Measurements from ENCODE around the gene RNF114.
"Not testable (repeated sequence)": the region's sequence is repeated elsewhere in the genome, so short reads cannot be mapped to it uniquely, and the experiment has no call there.

RNF114 gene

GRCh38 chr20:49955167-49955566 is 19.0 kb downstream of the RNF114 start:
- no peaks in the 10 kb centered on the region for H3K4me1 ChIP-seq
- no peak for DNase-seq
- no peak for TF ChIP-seq CTCF (IDR thresholded peaks at IDR 0.05; ENCODE audit: low read depth, low read length)
- H3K4me3 ChIP-seq (ENCODE audit: low read depth, low read length), result no peak overlapping the region
- no peaks in the 10 kb centered on the region for H3K27me3 ChIP-seq
- H3K9me3 ChIP-seq, result no peaks in the 10 kb centered on the region
- H3K36me3 ChIP-seq, result peaks cover 73% of the 10 kb centered on the region

GRCh38 chr20:49955830-49956396 is 19.7 kb downstream of the RNF114 start:
- DNase-seq; H3K9me3 ChIP-seq; H3K4me3 ChIP-seq (ENCODE audit: low read depth, low read length); H3K4me1 ChIP-seq; H3K27me3 ChIP-seq: not testable (repeated sequence)
- peaks cover 66% of the 10 kb centered on the region for H3K36me3 ChIP-seq

- no peak for DNase-seq
- H3K36me3 ChIP-seq, result peaks cover 58% of the 10 kb centered on the region
- H3K4me1 ChIP-seq, result no peaks in the 10 kb centered on the region
- TF ChIP-seq CTCF (IDR thresholded peaks at IDR 0.05; ENCODE audit: low read depth, low read length), result no peak
- no peaks in the 10 kb centered on the region for H3K9me3 ChIP-seq
- no peaks in the 10 kb centered on the region for H3K27me3 ChIP-seq
- no peak overlapping the region for H3K4me3 ChIP-seq (ENCODE audit: low read depth, low read length)
Observed at GRCh38 chr20:49956689-49957088, 20.5 kb downstream of the RNF114 start.

- not testable (repeated sequence) for H3K27me3 ChIP-seq; DNase-seq; H3K4me3 ChIP-seq (ENCODE audit: low read depth, low read length); H3K9me3 ChIP-seq; H3K4me1 ChIP-seq
- H3K36me3 ChIP-seq, result peaks cover 52% of the 10 kb centered on the region
Observed at GRCh38 chr20:49957089-49957938, 21.1 kb downstream of the RNF114 start.

- DNase-seq, result no peak
- no peak overlapping the region for H3K4me3 ChIP-seq (ENCODE audit: low read depth, low read length)
- no peaks in the 10 kb centered on the region for H3K4me1 ChIP-seq
- H3K27me3 ChIP-seq, result no peaks in the 10 kb centered on the region
- H3K36me3 ChIP-seq, result peaks cover 12% of the 10 kb centered on the region
- TF ChIP-seq CTCF (IDR thresholded peaks at IDR 0.05; ENCODE audit: low read depth, low read length), result no peak
- no peaks in the 10 kb centered on the region for H3K9me3 ChIP-seq
Observed at GRCh38 chr20:49961413-49961812, 25.2 kb downstream of the RNF114 start.

- H3K4me3 ChIP-seq (ENCODE audit: low read depth, low read length), result no peak overlapping the region
- H3K4me1 ChIP-seq, result no peaks in the 10 kb centered on the region
- H3K27me3 ChIP-seq, result no peaks in the 10 kb centered on the region
- no peaks in the 10 kb centered on the region for H3K9me3 ChIP-seq
- no peaks in the 10 kb centered on the region for H3K36me3 ChIP-seq
- peak; percentile 66 for DNase-seq
- peak; percentile 92 for TF ChIP-seq CTCF (IDR thresholded peaks at IDR 0.05; ENCODE audit: low read depth, low read length)
Observed at GRCh38 chr20:49964964-49965780, 29.0 kb downstream of the RNF114 start.
